GM19035 (cell line): ENCODE measurements around the gene EPN3.

Experiments
- ATAC-seq: cut with Tn5 transposase; IDR thresholded peaks from one replicate; pipeline ENCODE4 v1.9.1; 2021; ENCODE audit not compliant: unreplicated experiment

The EPN3 gene

GRCh38 chr17:50547736-50548083 lies 15.2 kb downstream of the EPN3 start:
- ATAC-seq: no peak

- no peak for ATAC-seq
Observed at GRCh38 chr17:50548831-50549230, 16.3 kb downstream of the EPN3 start.

GRCh38 chr17:50549256-50549941 lies 16.9 kb downstream of the EPN3 start:
- no peak for ATAC-seq

GRCh38 chr17:50549969-50550368 lies 17.4 kb downstream of the EPN3 start:
- no peak for ATAC-seq

- no peak for ATAC-seq
Observed at GRCh38 chr17:50550661-50551432, 18.3 kb downstream of the EPN3 start.

GRCh38 chr17:50551433-50551815 lies 18.9 kb downstream of the EPN3 start:
- no peak for ATAC-seq

- ATAC-seq: no peak
Observed at GRCh38 chr17:50551884-50552283, 19.3 kb downstream of the EPN3 start.

GRCh38 chr17:50554201-50554600 lies 21.7 kb downstream of the EPN3 start:
- ATAC-seq: no peak

- ATAC-seq: no peak
Observed at GRCh38 chr17:50556803-50557202, 24.3 kb downstream of the EPN3 start.

GRCh38 chr17:50557630-50558029 lies 25.1 kb downstream of the EPN3 start:
- no peak for ATAC-seq

GRCh38 chr17:50558091-50558490 lies 25.6 kb downstream of the EPN3 start:
- no peak for ATAC-seq

GRCh38 chr17:50558581-50558940 lies 26.0 kb downstream of the EPN3 start:
- ATAC-seq: no peak

- ATAC-seq: no peak
Observed at GRCh38 chr17:50558941-50559614, 26.5 kb downstream of the EPN3 start.

- ATAC-seq: no peak
Observed at GRCh38 chr17:50559674-50560184, 27.2 kb downstream of the EPN3 start.

- ATAC-seq: peak; percentile 94
Observed at GRCh38 chr17:50560185-50560824, 27.8 kb downstream of the EPN3 start, which contains the start of gene CACNA1G. Gene CACNA1G, plus strand, starts transcription at chr17:50560715. Its CDS starts 745 bp downstream, at chr17:50561460.

GRCh38 chr17:50560931-50561745 lies 28.6 kb downstream of the EPN3 start:
- no peak for ATAC-seq

- ATAC-seq: no peak
Observed at GRCh38 chr17:50561746-50562141, 29.2 kb downstream of the EPN3 start.

GRCh38 chr17:50562242-50563091 lies 29.9 kb downstream of the EPN3 start:
- no peak for ATAC-seq

GRCh38 chr17:50563092-50563511 lies 30.6 kb downstream of the EPN3 start:
- ATAC-seq: no peak

- ATAC-seq: no peak
Observed at GRCh38 chr17:50564916-50565315, 32.4 kb downstream of the EPN3 start.
